Stomach (tissue), 9 donors: ENCODE results near the gene FCRLB. TPM values are rescaled to one million over a fixed set of nuclear protein-coding genes. Genes with fewer than 3 reads are reported as not detected.
A peak's percentile ranks its signal among the peaks of the same experiment; 100 is the strongest.
"Not testable (repeated sequence)": the region's sequence is repeated elsewhere in the genome, so short reads cannot be mapped to it uniquely, and the experiment has no call there.

Experiments used
- DNase-seq, 2 donors: peaks; one replicate each; pipeline versions ENCODE4 v3.0.0 to v3.0.0-alpha.2; 2013 to 2019
- H3K27ac ChIP-seq, 5 donors: fragments of 200-600 bp in 4 of 5; sonication (generic) in 4 of 5; one replicate each; pipeline ENCODE4 v1.5.1; 2013 to 2019; ENCODE audit warnings: mild to moderate bottlenecking in 1 of 5, moderate library complexity in 1 of 5
- H3K27me3 ChIP-seq, 3 donors: fragments of 200-600 bp; sonication (generic); one replicate each; pipeline ENCODE4 v1.5.1; 2017 to 2019; ENCODE audit warnings: mixed run types in 1 of 3
- H3K36me3 ChIP-seq, 4 donors: fragments of 200-600 bp; sonication (generic); 1 replicate in 3 of 4; 2 replicates in 1 of 4; pipeline ENCODE4 v1.5.1; 2016 to 2019
- H3K4me1 ChIP-seq, 4 donors: fragments of 200-600 bp; sonication (generic); one replicate each; pipeline ENCODE4 v1.5.1; 2016 to 2019
- H3K4me3 ChIP-seq, 4 donors: fragments of 200-600 bp; sonication (generic) in 3 of 4; one replicate each; pipeline ENCODE4 v1.5.1; 2016 to 2019; ENCODE audit warnings: mild to moderate bottlenecking in 1 of 4
- H3K9me3 ChIP-seq, 4 donors: fragments of 200-600 bp; sonication (generic); one replicate each; pipeline ENCODE4 v1.5.1; 2016 to 2019
- CTCF ChIP-seq, 7 experiments: fragments of 450-650 bp in 4 of 7; fragments of 200-600 bp in 3 of 7; sonication (generic) in 3 of 7; IDR thresholded peaks; one replicate each; pipeline ENCODE4 v1.5.1; 2016 to 2019; ENCODE audit warnings: antibody characterized with exemption in 7 of 7, control low read depth in 2 of 7, mild to moderate bottlenecking in 1 of 7
- EP300 ChIP-seq: sonication (generic); formaldehyde crosslinking; IDR thresholded peaks from one replicate; pipeline ENCODE4 v1.6.1; 2017; ENCODE audit warnings: antibody characterized with exemption
- POLR2A ChIP-seq, 4 donors: fragments of 450-650 bp; IDR thresholded peaks; one replicate each; pipeline ENCODE4 v1.6.1; 2016; ENCODE audit warnings: antibody characterized with exemption in 4 of 4, control low read depth in 2 of 4, mild to moderate bottlenecking in 1 of 4, moderate library complexity in 1 of 4
- POLR2AphosphoS5 ChIP-seq, 3 donors: sonication (generic); formaldehyde crosslinking; IDR thresholded peaks; one replicate each; pipeline ENCODE4 v1.6.1; 2016; ENCODE audit warnings: antibody characterized with exemption in 3 of 3
- WGBS, 5 donors: extraction: QIAGEN DNeasy Blood & Tissue Kit in 3 of 5; methylation state at CpG; one replicate each; pipeline versions ENCODE4 v1.1.5 to v1.1.7; 2013 to 2018; 5-methylcytosine and 5-hydroxymethylcytosine counted together
- intact Hi-C: fragments of 100-400 bp; cut with DNase I; formaldehyde crosslinking; loops from one replicate; pipeline ENCODE4 v1.15.1; 2023; ENCODE audit warnings: low total_unique reads
- polyA plus RNA-seq, 3 donors: library from polyadenylated mRNA; stranded (reverse); fragments of 200-250 nt; gene quantifications; one replicate each; pipeline ENCODE4 v1.2.3, GENCODE V29; 2013
- total RNA-seq, 5 donors: library from RNA; depleted of rRNA; stranded (reverse); fragments of >200 nt; gene quantifications; one replicate each; pipeline versions ENCODE4 v1.1.0 to v1.2.3, GENCODE V29; 2014 to 2016
- donor health status: healthy with polysubstance abuse.
- donor health status: Bipolar disorder and iron deficiency.
- donor health status: healthy.

Gene FCRLB
- total and polyA plus RNA-seq, 8 donors, result 0.30 to 3.8 (median 0.62) TPM; not detected in 4

- WGBS, 5 donors, result 45 to 60% (median 54%) methylated on average over 7 of the region's 7 CpGs
- intact Hi-C loops, result no loop called here
- no peak for TF ChIP-seq POLR2AphosphoS5 (IDR thresholded peaks at IDR 0.05)
- TF ChIP-seq POLR2A (IDR thresholded peaks at IDR 0.05), result no peak
- TF ChIP-seq CTCF (IDR thresholded peaks at IDR 0.05), result peak in 3 of 7 experiments; percentile 41 to 49 (median 46)
- H3K9me3 ChIP-seq, result no peaks in the 10 kb centered on the region
- H3K4me1 ChIP-seq, result peaks cover 19 to 35% (median 21%) of the 10 kb centered on the region in 4 donors
- no peak overlapping the region for H3K4me3 ChIP-seq
- no peaks in the 10 kb centered on the region for H3K27me3 ChIP-seq
- peak; percentile 45 to 57 for DNase-seq
- H3K27ac ChIP-seq, result no peak overlapping the region
- H3K36me3 ChIP-seq, result peaks cover 0 to 15% (median 12%) of the 10 kb centered on the region in 4 donors
Measured at GRCh38 chr1:161763522-161764098, 42.3 kb downstream of the FCRLB start.

GRCh38 chr1:161766102-161766981 is 45.0 kb downstream of the FCRLB start, which contains the start of gene ATF6:
Gene ATF6 (plus strand): TSS chr1:161766320. CDS start chr1:161766361, 41 bp downstream.
- TF ChIP-seq CTCF (IDR thresholded peaks at IDR 0.05) (no peak), POLR2AphosphoS5 (IDR thresholded peaks at IDR 0.05) (peak; percentile 91 to 98 (median 96)), POLR2A (IDR thresholded peaks at IDR 0.05) (peak in 1 of 4 donors; percentile 69), EP300 (peak; percentile 68)
- peak; percentile 91 to 97 for DNase-seq
- intact Hi-C loops, result no loop called here
- Histone ChIP-seq H3K27me3 (no peaks in the 10 kb centered on the region), H3K27ac (peak within 1 kb of the TSS; percentile 88 to 94 (median 92)), H3K4me1 (peaks cover 21 to 63% (median 34%) of the 10 kb centered on the region in 4 donors), H3K9me3 (no peaks in the 10 kb centered on the region), H3K4me3 (peak within 1 kb of the TSS; percentile 75 to 95 (median 80)), H3K36me3 (no peaks in the 10 kb centered on the region)
- 0 to 1% (median 1%) methylated on average over 35 of the region's 35 CpGs for WGBS, 5 donors

DNA sequence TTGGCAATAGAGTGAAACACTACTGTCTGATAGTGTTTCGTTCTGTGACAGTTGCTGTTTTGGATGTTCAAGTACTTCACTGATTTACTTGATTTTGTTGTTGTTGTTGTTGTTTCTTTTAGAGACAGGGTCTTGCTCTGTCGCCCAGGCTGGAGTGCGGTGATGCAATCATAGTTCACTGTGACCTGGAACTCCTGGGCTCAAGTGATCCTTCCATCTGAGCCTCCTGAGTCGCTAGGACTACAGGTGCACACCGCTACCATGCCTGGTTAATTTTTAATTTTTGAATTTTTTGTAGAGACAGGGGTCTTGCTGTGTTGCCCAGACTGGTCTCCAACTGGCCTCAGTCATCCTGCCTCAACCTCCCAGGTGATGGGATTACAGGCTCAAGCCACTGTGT is 47.1 kb downstream of the FCRLB start:
- Histone ChIP-seq H3K4me3 (no peak overlapping the region), H3K36me3 (no peaks in the 10 kb centered on the region), H3K27me3 (no peaks in the 10 kb centered on the region), H3K9me3 (no peaks in the 10 kb centered on the region), H3K4me1 (peaks cover 21 to 82% (median 43%) of the 10 kb centered on the region in 4 donors), H3K27ac (peak overlapping the region in 1 of 5 donors; percentile 7)
- intact Hi-C loops, result no loop called here
- TF ChIP-seq POLR2A (IDR thresholded peaks at IDR 0.05) (no peak), POLR2AphosphoS5 (IDR thresholded peaks at IDR 0.05) (no peak), EP300 (no peak), CTCF (IDR thresholded peaks at IDR 0.05) (no peak)
- no peak for DNase-seq
- 93 to 98% (median 94%) methylated on average over 5 of the region's 5 CpGs for WGBS, 5 donors

DNA sequence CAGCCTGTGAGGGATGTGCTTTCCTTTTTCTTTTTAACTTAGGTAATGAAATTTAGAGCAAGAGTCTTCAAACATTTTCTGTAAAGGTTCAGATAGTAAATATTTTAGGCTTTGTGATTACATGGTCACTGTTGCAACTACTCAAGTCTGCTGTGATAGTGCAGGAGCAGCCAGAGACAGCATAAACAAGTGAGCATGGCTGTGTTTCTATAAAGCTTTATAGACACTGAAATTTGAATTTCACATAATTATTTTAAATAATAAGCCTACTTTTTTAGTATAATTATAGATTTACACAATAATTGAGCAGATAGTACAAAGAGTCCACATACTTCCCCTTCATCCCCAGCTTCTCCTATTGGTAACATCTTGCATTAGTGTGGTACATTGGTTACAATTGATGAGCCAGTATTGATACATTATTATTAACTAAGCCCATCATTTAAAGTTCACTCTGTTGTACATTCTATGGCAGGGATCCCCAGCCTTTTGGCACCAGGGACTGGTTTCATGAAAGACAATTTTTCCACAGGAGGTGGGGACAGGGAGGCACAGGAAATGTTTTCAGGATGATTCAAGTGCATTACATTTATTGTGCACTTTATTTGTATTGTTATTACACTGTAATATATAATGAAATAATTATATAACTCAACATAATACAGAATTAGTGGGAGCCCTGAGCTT is 47.8 kb downstream of the FCRLB start:
- peaks cover 21 to 83% (median 45%) of the 10 kb centered on the region in 4 donors for H3K4me1 ChIP-seq
- TF ChIP-seq CTCF (IDR thresholded peaks at IDR 0.05) (no peak), POLR2A (IDR thresholded peaks at IDR 0.05) (no peak), EP300 (no peak), POLR2AphosphoS5 (IDR thresholded peaks at IDR 0.05) (no peak)
- no peaks in the 10 kb centered on the region for H3K9me3 ChIP-seq
- H3K27ac ChIP-seq, result no peak overlapping the region
- no peaks in the 10 kb centered on the region for H3K27me3 ChIP-seq
- H3K36me3 ChIP-seq, result peaks cover 0 to 3% (median 0%) of the 10 kb centered on the region in 4 donors
- intact Hi-C loops, result no loop called here
- DNase-seq, result no peak
- H3K4me3 ChIP-seq, result no peak overlapping the region

DNA sequence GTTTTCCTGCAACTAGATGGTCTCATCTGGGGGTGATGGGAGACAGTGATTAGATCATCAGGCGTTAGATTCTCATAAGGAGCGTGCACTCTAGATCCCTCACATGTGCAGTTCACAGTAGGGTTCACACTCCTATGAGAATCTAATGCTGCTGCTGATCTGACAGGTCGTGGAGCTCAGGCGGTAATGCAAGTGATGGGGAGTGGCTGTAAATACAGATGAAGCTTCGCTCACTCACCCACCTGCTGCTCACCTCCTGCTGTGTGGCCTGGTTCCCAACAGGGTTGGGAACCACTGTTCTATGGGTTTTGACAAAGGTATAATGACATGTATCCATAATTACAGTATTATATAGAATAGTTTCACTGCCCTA is 48.3 kb downstream of the FCRLB start:
- H3K36me3 ChIP-seq, DNase-seq, H3K27ac ChIP-seq, intact Hi-C loops, H3K27me3 ChIP-seq, H3K9me3 ChIP-seq, H3K4me3 ChIP-seq: not testable (repeated sequence)
- 86 to 92% (median 90%) methylated on average over 5 of the region's 5 CpGs for WGBS, 5 donors
- H3K4me1 ChIP-seq, result peaks cover 18 to 82% (median 45%) of the 10 kb centered on the region in 4 donors
